GM19455 (cell line): Measurements from ENCODE around the gene PLCB2.

Experiments used
- ATAC-seq: cut with Tn5 transposase; IDR thresholded peaks from one replicate; pipeline ENCODE4 v1.9.1; 2021; ENCODE audit not compliant: unreplicated experiment

PLCB2 gene

DNA sequence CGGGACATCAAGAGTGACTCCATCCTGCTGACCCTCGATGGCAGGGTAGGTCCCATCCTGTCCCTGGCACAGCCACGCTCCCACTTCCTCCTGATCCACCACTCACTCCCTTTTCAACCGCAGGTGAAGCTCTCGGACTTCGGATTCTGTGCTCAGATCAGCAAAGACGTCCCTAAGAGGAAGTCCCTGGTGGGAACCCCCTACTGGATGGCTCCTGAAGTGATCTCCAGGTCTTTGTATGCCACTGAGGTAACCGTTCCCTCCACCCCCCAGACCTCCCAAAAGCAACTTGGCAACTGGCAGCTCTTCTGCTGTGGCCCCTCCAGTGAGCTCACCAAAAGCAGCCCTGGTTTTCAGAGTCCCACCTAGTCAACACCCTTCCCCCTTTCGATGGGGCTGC is 34.3 kb downstream of the PLCB2 start:
- no peak for ATAC-seq

DNA sequence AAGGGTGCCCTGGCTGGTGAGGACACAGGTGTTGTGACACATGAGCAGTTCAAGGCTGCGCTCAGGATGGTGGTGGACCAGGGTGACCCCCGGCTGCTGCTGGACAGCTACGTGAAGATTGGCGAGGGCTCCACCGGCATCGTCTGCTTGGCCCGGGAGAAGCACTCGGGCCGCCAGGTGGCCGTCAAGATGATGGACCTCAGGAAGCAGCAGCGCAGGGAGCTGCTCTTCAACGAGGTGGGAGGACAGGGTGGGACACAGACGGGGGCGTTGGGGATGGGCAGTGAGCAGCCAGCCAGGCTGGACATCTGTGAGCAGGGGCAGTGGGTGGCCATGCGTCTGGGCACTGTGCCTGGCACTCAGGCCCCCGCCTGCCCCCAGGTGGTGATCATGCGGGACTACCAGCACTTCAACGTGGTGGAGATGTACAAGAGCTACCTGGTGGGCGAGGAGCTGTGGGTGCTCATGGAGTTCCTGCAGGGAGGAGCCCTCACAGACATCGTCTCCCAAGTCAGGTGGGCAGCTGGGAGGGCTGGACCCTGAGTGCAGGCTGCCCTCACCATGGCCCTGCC is 35.2 kb downstream of the PLCB2 start:
- ATAC-seq = no peak

DNA sequence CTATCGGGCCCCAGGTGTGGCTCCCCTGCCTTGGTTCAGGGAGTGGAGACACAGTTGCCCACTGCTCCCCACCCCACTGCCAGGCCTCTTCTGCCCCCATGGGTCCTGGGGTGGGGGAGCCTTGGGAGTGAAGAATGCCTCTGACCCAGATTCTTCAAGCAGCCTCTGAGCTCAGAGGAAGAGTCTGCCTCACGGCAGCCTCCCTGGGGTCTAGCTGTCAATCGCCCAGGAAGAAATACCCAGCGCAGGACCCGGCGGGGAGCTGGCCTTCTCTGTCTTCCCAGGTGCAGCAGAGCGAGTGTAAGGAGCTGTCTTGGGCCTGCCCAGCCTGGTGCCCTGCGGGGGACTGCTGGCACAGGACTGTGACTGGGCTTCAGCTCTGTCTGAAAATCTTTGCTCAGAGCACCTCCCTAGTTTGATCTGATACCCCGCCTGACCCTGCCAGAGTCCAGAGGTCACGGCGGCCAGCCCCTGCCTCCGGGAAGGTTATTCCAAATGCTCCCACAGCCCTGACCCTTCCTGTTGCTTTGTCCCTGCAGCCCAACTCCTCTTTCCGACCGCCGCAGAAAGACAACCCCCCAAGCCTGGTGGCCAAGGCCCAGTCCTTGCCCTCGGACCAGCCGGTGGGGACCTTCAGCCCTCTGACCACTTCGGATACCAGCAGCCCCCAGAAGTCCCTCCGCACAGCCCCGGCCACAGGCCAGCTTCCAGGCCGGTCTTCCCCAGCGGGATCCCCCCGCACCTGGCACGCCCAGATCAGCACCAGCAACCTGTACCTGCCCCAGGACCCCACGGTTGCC is 35.9 kb downstream of the PLCB2 start:
- ATAC-seq = no peak

DNA sequence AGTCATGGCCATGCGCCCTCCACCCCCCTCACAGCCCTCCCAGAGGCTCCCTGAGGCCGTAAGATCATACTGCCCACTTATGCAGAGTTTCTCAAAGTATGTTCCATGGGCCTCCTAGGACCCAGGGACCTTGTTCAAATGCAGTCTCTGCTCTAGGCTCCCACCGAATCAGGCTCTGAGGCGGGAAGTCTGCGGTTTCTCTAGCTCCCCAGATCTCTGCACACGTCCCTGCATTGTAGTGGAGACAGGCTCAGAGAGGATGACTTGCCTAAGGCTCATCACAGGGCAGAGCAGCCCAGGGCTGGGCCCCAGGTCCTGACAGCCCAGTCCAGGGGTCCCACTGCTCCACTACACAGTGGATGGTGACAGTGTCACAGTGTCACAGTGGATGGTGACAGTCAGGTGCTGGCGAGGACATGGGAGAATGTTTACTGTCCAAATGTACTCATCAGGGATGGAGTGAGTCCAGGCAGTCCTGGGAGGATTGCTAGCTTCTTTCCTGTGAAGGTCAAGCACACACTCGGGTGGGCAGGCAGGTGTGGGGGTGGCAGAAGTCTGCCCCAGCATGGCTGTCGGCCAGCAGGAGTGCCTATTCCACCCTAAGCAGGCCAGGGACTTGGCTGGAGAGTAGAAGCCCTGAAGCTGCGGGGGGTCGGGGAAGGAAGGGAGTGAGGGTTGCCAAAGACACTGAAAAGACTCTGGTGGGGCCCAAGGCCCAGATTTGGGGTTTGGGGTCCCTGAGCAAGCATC is 37.3 kb downstream of the PLCB2 start:
- ATAC-seq = no peak

DNA sequence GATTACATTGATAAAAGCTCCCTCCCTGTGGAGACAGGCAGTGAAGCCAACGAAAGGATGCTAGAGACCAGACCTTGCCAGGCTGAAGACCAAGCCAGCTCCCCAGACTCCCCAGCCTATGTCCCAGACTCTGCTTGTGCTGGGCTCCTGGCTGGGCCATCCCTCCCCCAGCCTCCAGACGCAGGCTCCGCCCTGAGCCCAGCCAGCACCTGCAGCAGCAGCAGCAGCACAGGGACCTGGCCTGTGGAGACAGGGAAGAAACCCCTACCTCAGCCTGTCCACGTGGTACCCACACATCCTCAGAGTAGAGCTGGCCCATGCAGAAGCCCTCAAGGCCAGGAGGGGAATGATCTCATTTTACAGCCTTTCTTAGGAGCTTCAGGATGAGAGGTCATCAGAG is 38.1 kb downstream of the PLCB2 start:
- no peak for ATAC-seq

DNA sequence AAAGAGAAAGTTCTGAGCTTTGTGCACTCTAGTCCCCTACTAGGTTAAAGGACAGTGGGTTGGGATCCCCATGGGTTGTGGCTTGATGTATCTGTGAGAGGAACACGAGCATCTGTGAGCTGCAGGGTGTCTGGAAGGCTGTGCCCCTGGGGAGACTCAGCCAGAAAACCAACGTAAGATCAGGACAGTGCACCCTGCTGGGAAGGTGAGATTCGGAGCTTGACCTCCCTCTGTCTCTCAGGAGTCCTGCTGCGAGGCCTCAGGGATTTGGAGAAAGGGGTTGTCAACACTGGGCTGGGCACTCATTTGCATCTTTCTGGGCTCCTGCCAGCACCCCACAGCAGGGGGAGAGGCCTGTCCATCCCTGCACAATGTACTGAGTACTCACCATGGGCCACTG is 40.1 kb downstream of the PLCB2 start:
- no peak for ATAC-seq

DNA sequence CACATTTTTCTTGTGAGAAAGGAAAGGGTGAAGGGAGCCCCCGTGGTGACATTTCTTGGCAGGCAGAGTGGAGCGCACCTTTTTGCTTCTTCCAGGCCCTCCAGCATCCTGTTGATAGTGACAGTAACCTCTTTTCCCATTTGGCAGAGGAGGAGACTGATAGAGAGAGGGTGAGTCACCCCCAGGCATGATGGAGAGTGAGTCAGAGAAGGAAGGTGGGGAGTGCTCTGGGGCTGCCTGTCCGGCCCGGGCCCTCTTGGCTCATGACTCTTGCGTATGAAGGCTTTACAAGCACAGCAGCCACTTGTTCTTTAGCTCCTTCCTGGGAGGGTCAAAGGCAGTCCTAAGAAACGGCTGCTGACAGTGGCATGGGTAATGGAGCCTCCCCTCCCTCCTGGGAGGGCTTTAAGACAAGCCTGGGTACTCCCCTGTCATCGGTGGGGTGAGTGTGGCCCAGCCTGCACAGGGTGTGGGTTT is 40.9 kb downstream of the PLCB2 start:
- no peak for ATAC-seq

DNA sequence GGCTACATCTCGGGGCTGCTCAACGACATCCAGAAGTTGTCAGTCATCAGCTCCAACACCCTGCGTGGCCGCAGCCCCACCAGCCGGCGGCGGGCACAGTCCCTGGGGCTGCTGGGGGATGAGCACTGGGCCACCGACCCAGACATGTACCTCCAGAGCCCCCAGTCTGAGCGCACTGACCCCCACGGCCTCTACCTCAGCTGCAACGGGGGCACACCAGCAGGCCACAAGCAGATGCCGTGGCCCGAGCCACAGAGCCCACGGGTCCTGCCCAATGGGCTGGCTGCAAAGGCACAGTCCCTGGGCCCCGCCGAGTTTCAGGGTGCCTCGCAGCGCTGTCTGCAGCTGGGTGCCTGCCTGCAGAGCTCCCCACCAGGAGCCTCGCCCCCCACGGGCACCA is 41.9 kb downstream of the PLCB2 start:
- ATAC-seq = no peak

DNA sequence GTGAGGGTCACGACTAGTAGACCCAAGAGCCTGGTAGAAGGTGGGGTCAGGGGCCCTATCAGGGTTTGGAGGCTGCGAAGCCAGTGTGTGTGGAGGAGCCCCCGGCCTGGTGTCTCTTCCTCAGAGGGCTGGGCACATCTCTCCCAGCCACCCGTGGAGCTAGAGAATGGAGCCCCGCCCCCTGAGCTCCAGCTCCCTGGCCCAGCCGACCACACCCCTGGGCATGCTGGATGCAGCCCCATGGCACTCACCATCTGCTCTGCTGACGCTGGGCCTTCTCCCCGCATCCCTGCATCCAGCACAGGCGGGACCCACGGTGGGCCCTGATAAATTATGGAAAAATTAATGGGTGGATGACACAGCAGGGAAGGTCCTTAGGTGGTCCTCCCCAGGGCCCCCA is 42.4 kb downstream of the PLCB2 start:
- no peak for ATAC-seq

DNA sequence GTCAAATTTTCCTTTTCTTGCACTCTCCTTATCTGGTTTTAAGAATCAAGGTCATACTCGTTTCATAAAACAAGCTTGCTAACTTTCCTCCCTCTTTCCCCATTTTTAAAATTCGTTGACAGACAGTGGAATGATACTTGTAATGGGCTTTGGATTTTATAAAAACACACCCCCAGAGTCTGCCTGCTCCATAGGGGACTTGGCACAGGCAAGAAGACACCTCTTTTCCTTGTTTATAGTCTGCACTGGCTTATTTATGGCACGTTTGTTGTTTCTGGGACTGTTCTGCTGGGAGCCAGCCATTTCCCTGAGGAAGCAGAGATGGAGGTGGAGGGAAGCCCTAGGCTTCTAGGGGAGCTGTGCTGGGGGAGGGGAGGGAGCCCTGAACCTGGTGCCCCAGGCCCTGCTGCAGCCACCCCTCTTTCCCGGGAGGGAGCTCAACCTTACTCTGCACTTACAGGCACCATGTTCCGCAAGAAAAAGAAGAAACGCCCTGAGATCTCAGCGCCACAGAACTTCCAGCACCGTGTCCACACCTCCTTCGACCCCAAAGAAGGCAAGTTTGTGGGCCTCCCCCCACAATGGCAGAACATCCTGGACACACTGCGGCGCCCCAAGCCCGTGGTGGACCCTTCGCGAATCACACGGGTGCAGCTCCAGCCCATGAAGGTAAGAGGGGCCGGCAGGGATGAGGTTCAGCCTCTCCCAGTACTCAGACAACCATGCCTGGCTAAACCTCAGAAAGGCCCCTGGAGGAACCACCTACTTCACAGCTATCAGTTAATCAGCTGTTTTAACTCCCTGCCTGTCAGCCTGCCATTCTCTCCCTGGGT is 43.2 kb downstream of the PLCB2 start:
- no peak for ATAC-seq

DNA sequence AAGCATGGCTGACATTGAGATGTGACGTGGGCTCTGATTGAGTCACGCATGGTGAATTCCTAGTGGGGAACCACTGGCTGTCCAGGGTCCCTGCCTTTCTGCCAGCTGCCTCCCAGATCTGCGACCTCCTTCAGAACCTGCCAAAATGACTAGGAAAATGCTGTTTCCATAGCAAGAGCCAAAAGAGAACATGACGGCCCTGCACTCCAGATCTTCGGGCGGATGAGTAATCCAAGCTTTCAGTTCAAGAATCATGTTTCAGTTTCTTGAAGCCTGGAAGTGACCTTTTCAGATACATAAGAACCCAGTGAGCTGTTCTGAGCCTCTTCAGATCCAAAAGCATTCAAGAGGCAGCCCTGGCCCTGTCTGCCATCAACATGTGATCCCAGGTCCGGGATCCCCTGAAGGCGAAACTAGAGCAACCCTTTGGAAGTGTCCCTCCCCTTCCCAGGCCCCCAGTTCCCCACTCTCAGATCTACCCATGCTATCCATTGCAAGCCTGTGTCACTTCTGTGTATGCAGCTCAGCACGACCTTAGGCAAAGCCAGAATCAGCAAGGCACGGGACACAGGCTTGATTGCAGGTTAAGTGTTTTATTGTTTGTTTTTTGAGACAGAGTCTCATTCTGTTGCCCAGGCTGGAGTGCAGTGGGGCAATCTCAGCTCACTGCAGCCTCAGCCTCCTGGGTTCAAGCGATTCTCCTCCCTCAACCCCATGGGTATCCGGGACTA is 44.5 kb downstream of the PLCB2 start:
- ATAC-seq = no peak

DNA sequence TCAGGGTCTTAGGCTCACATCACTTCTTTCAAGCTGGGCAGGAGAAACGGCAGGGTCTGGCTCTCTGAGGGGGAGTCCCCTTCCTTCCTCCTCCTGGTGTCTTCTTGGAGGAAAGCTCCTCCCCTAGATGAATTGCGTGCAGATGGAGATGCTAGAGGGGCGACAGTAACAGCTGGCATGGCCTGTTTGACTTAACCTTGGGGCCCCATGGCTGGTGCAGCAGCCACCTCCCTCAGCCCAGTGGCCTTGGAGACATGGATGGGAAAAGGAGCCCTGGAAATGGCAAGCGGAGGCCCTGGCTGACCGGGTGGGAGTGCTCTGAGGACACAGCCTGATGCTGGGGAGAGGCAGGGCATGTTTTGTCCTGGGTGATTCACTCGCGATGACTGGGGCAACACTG is 48.7 kb downstream of the PLCB2 start:
- no peak for ATAC-seq

DNA sequence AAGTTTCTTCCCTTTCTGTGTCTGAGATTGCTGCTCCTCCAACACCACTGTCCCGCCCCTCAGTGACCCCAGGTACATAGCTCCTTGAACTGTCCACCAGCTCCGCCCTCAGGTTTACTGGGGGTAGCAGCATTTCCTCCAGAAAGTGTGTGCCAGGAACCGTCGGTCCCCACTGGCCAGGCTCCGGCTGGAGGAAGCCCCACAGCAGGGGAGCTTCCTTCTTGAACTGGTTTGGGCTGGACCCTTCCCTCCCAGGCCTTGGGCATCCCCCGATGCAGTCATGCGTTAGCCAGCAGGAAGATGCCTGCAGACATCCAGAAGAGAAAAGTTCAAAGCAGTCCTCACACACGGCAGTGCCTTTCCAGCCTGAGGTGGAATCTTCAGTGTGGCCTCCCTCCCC is 49.2 kb downstream of the PLCB2 start:
- no peak for ATAC-seq

DNA sequence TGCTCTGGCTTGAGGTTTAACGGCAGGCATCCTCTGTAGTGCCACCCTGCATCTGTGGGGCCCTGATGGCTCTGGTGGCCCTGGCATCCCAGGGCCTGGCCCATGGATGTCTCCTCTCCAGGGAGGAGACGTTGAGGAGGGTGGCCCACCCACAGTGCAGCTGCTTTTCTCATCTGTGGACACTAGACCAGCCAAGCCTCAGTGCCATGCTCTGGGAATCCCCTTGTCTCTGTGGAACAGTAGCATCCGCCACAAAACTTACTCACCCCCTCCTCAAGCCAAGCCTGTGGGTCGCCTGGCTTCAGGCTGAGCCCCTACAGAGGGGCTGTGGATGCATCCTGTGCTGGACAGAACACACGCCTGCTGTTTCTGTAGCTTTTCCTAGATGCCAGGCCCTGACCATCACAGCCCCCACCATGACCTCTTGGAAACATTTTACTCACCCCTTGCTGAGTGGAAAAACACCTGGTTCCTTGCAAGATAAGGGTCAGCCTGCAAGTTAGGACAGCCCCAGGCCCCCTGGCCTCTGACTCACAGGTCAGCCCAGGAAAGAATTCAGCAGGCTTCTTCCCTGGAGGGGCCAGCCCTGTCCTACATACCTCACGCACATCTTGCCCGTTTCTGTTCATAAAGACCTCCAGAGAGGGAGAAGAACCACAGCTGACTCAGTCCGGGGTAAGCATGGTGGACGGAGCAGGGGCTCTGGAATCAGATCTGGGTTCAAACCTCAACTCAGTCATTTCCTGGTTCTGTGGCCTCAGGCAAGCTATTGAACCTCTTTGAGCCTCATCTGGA is 49.9 kb downstream of the PLCB2 start:
- no peak for ATAC-seq

DNA sequence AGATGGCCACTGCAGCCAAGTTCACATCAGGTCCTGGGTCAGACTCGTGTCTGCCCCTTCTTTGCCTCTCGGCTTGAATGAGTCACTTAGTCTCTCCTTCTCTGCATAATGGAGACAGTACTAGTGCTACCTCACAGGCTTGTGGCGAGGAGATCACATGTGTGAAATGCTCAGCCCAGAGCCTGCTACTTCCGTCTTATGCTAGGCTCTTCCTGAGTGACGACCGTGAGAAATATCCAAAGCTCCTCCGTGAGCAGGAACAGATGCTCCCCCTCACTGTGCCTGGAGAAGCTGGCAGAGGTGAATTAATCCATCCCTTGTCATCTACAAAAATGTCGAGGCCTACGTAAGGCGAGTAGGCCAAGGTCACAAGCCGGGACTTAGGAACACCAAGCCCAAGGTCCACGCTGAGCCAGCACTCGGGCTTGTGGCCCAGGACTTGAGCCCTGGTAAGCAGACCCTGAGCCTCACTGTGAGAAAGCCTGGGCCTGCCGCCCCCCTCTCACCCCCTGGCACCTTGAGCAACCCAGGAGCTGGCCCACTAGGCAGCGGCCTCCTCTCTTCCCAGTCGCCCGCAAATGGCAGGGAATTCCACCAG is 51.0 kb downstream of the PLCB2 start:
- no peak for ATAC-seq

DNA sequence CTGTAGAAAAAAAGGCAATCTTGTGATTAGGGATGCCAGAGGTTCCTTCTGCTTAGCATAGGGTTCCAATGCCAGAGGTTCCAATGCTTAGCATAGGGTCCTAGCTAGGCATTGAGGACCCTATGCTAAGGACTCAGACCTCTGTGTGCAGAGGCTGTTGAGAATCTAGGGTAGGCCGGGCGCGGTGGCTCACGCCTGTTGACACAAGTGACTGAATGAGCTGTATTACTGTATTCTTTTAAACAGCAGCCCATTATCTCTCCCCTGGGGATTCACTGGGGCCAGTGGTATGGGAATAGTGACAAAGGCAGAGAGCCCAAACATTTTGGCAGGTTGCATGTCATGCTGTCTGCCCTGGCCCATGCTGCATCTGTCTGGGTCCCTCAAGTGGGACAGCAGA is 52.7 kb downstream of the PLCB2 start:
- ATAC-seq = no peak

DNA sequence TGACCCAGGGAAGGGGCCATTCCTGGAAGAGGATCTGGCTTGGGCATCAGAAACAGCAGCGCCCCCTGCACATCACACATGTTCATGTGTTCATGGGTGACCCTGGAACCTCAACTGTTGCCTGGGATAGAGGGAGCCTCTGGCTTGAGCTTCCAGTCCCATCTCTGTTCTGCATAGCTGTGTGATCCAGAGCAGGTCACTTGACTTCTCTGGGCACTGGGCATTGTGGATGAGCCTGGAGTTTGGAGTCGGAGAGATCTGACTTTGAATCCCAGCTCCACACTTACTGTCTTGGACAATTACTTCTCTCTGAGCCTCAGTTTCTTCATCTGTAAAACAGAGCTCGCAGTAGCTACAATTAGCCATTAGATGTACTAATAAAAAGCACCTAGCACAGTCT is 53.3 kb downstream of the PLCB2 start:
- no peak for ATAC-seq

DNA sequence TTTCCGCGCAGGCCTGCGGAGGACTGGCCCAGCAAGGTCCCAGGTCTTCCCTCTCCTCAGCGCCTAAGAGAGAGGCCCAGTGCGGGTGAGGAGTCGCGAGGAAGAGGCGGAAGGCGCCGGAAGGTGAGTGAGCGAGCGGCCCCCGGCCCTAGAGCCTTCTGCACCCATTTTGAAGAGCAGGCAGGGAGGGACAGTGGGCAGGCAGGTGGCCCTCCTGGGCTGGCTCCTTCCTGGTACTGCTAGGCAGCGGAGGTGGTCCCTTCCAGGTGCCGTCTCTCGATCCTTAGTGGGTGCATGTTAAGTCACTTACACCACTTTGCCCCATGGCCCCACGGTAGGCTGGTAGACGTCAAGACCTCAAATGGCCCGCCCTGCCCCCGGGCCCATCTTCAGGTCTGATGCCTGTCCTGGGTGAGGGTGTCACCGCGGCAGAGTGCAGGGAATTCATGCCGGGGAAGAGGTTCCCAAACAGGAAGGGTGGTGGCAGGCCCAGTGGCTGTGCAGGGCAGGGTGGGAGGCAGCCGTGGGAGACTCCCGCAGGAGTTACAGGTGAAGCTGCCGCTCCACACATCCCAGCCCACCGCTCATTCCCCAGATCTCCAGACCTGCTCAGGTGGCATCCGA is 54.5 kb downstream of the PLCB2 start:
- ATAC-seq = no peak
